Large intestine (tissue), 3 donors: ENCODE measurements around the gene COL5A1. TPM values are rescaled to one million over a fixed set of nuclear protein-coding genes. Genes with fewer than 3 reads are reported as not detected.

ENCODE experiments used
- DNase-seq, 2 donors: peaks; one replicate each; pipeline versions ENCODE4 v3.0.0 to v3.0.0-alpha.2; 2013
- H3K27ac ChIP-seq: one replicate; pipeline ENCODE4 v1.5.1; 2013; ENCODE audit warnings: low read length
- H3K27me3 ChIP-seq: 2 replicates; pipeline ENCODE4 v1.6.1; 2013; ENCODE audit warnings: low read length; ENCODE audit not compliant: control insufficient read depth, insufficient read depth
- H3K36me3 ChIP-seq: 2 replicates; pipeline ENCODE4 v1.6.1; 2013; ENCODE audit warnings: low read length; ENCODE audit not compliant: control insufficient read depth, insufficient read depth
- H3K4me1 ChIP-seq: one replicate; pipeline ENCODE4 v1.6.1; 2013; ENCODE audit warnings: low read length; ENCODE audit not compliant: control insufficient read depth, insufficient read depth
- H3K4me3 ChIP-seq: one replicate; pipeline ENCODE4 v1.5.1; 2013; ENCODE audit warnings: low read length
- H3K9me3 ChIP-seq: one replicate; pipeline ENCODE4 v1.6.1; 2013; ENCODE audit warnings: mild to moderate bottlenecking, low read depth, low read length, moderate library complexity; ENCODE audit not compliant: control insufficient read depth
- WGBS: methylation state at CpG from one replicate; pipeline ENCODE4 v1.1.5; 2013; ENCODE audit warnings: low lambda C conversion rate; ENCODE audit not compliant: insufficient coverage; 5-methylcytosine and 5-hydroxymethylcytosine counted together
- polyA plus RNA-seq: library from polyadenylated mRNA; unstranded; fragments of 120-200 nt; gene quantifications from one replicate; pipeline ENCODE4 v1.2.1, GENCODE V29; 2013

COL5A1 gene
- polyA plus RNA-seq, 1 donor, result 79.9 TPM

GRCh38 chr9:134807716-134808446 is 166.3 kb downstream of the COL5A1 start:
- H3K27ac ChIP-seq, result no peak overlapping the region
- peaks cover 15% of the 10 kb centered on the region for H3K36me3 ChIP-seq
- H3K9me3 ChIP-seq, result no peaks in the 10 kb centered on the region
- no peak overlapping the region for H3K4me3 ChIP-seq
- 100% methylated on average over 2 of the region's 9 CpGs for WGBS
- no peaks in the 10 kb centered on the region for H3K4me1 ChIP-seq
- DNase-seq, result no peak
- no peaks in the 10 kb centered on the region for H3K27me3 ChIP-seq

- WGBS, result no CpG with 5 or more reads among the region's 6 CpGs
- Histone ChIP-seq H3K9me3 (no peaks in the 10 kb centered on the region), H3K27me3 (no peaks in the 10 kb centered on the region), H3K4me3 (no peak overlapping the region), H3K4me1 (no peaks in the 10 kb centered on the region), H3K36me3 (peaks cover 15% of the 10 kb centered on the region), H3K27ac (no peak overlapping the region)
- DNase-seq, result no peak
Observed at GRCh38 chr9:134808447-134808792, 166.8 kb downstream of the COL5A1 start.

GRCh38 chr9:134809292-134809691 is 167.7 kb downstream of the COL5A1 start:
- no peak for DNase-seq
- Histone ChIP-seq H3K4me1 (no peaks in the 10 kb centered on the region), H3K27ac (no peak overlapping the region), H3K4me3 (no peak overlapping the region), H3K36me3 (peaks cover 15% of the 10 kb centered on the region), H3K27me3 (no peaks in the 10 kb centered on the region), H3K9me3 (no peaks in the 10 kb centered on the region)
- 93% methylated on average over 3 of the region's 15 CpGs for WGBS

- no peak overlapping the region for H3K27ac ChIP-seq
Observed at GRCh38 chr9:134809826-134810225, 168.2 kb downstream of the COL5A1 start.

GRCh38 chr9:134811079-134811672 is 169.6 kb downstream of the COL5A1 start:
- no CpG with 5 or more reads among the region's 22 CpGs for WGBS
- Histone ChIP-seq H3K4me3 (no peak overlapping the region), H3K27me3 (no peaks in the 10 kb centered on the region), H3K27ac (no peak overlapping the region), H3K36me3 (peaks cover 22% of the 10 kb centered on the region), H3K9me3 (no peaks in the 10 kb centered on the region), H3K4me1 (no peaks in the 10 kb centered on the region)
- no peak for DNase-seq

More at GRCh38 chr9:134809826-134810225, 168.2 kb downstream of the COL5A1 start:
- H3K9me3 ChIP-seq, result no peaks in the 10 kb centered on the region
- DNase-seq, result no peak
- H3K4me1 ChIP-seq, result no peaks in the 10 kb centered on the region
- no CpG with 5 or more reads among the region's 10 CpGs for WGBS
- H3K36me3 ChIP-seq, result peaks cover 15% of the 10 kb centered on the region
- H3K4me3 ChIP-seq, result no peak overlapping the region
- no peaks in the 10 kb centered on the region for H3K27me3 ChIP-seq

- no peaks in the 10 kb centered on the region for H3K9me3 ChIP-seq
- no peak overlapping the region for H3K27ac ChIP-seq
- WGBS, result no CpG with 5 or more reads among the region's 14 CpGs
- no peaks in the 10 kb centered on the region for H3K27me3 ChIP-seq
- H3K4me3 ChIP-seq, result no peak overlapping the region
- no peaks in the 10 kb centered on the region for H3K4me1 ChIP-seq
- peaks cover 25% of the 10 kb centered on the region for H3K36me3 ChIP-seq
- peak; percentile 12 to 56 for DNase-seq
Observed at GRCh38 chr9:134811673-134812342, 170.2 kb downstream of the COL5A1 start.

- no peaks in the 10 kb centered on the region for H3K9me3 ChIP-seq
- H3K27me3 ChIP-seq, result no peaks in the 10 kb centered on the region
- no CpG with 5 or more reads among the region's 11 CpGs for WGBS
- H3K4me3 ChIP-seq, result no peak overlapping the region
- H3K36me3 ChIP-seq, result peaks cover 29% of the 10 kb centered on the region
- no peak for DNase-seq
- no peaks in the 10 kb centered on the region for H3K4me1 ChIP-seq
- no peak overlapping the region for H3K27ac ChIP-seq
Observed at GRCh38 chr9:134812343-134812673, 170.7 kb downstream of the COL5A1 start.

GRCh38 chr9:134813841-134814240 is 172.2 kb downstream of the COL5A1 start:
- Histone ChIP-seq H3K27ac (no peak overlapping the region), H3K36me3 (peaks cover 28% of the 10 kb centered on the region), H3K4me3 (no peak overlapping the region), H3K9me3 (no peaks in the 10 kb centered on the region), H3K27me3 (no peaks in the 10 kb centered on the region), H3K4me1 (no peaks in the 10 kb centered on the region)
- no CpG with 5 or more reads among the region's 19 CpGs for WGBS
- no peak for DNase-seq

- no peak overlapping the region for H3K4me3 ChIP-seq
Observed at GRCh38 chr9:134814598-134815215, 173.1 kb downstream of the COL5A1 start.

GRCh38 chr9:134815435-134816214 is 174.0 kb downstream of the COL5A1 start:
- no peaks in the 10 kb centered on the region for H3K4me1 ChIP-seq
- H3K9me3 ChIP-seq, result no peaks in the 10 kb centered on the region
- no peak overlapping the region for H3K4me3 ChIP-seq
- H3K27ac ChIP-seq, result no peak overlapping the region
- peaks cover 38% of the 10 kb centered on the region for H3K36me3 ChIP-seq
- H3K27me3 ChIP-seq, result no peaks in the 10 kb centered on the region
- no CpG with 5 or more reads among the region's 16 CpGs for WGBS
- no peak for DNase-seq

More at GRCh38 chr9:134814598-134815215, 173.1 kb downstream of the COL5A1 start:
- no peaks in the 10 kb centered on the region for H3K27me3 ChIP-seq
- peaks cover 31% of the 10 kb centered on the region for H3K36me3 ChIP-seq
- no peaks in the 10 kb centered on the region for H3K9me3 ChIP-seq
- WGBS, result no CpG with 5 or more reads among the region's 16 CpGs
- no peaks in the 10 kb centered on the region for H3K4me1 ChIP-seq
- no peak for DNase-seq
- H3K27ac ChIP-seq, result no peak overlapping the region
